ENCODE measurements around the gene ZIC2.

Gene ZIC2

GRCh38 chr13:99987154-99988019 lies 5.8 kb downstream of the ZIC2 start:
- TF ChIP-seq CTCF (IDR thresholded peaks at IDR 0.05; ENCODE audit: low read depth, low read length, missing control alignments), result no peak
- H3K4me3 ChIP-seq (replicated peaks; ENCODE audit: low read depth, low read length), result no peak overlapping the region
- DNase-seq (ENCODE audit: extremely low read depth, low read depth), result no peak

GRCh38 chr13:99988529-99989275 lies 7.1 kb downstream of the ZIC2 start:
- TF ChIP-seq CTCF (IDR thresholded peaks at IDR 0.05; ENCODE audit: low read depth, low read length, missing control alignments), result no peak

GRCh38 chr13:99989276-99990125 lies 7.9 kb downstream of the ZIC2 start:
- H3K4me3 ChIP-seq (replicated peaks; ENCODE audit: low read depth, low read length), result no peak overlapping the region
- no peak for DNase-seq (ENCODE audit: extremely low read depth, low read depth)
- no peak for TF ChIP-seq CTCF (IDR thresholded peaks at IDR 0.05; ENCODE audit: low read depth, low read length, missing control alignments)

More at GRCh38 chr13:99988529-99989275, 7.1 kb downstream of the ZIC2 start:
- H3K4me3 ChIP-seq (replicated peaks; ENCODE audit: low read depth, low read length), result no peak overlapping the region
- DNase-seq (ENCODE audit: extremely low read depth, low read depth), result no peak

- no peak for TF ChIP-seq CTCF (IDR thresholded peaks at IDR 0.05; ENCODE audit: low read depth, low read length, missing control alignments)
- no peak overlapping the region for H3K4me3 ChIP-seq (replicated peaks; ENCODE audit: low read depth, low read length)
- DNase-seq (ENCODE audit: extremely low read depth, low read depth), result no peak
Measured at GRCh38 chr13:99990126-99990977, 8.8 kb downstream of the ZIC2 start.

GRCh38 chr13:99991013-99991827 lies 9.6 kb downstream of the ZIC2 start:
- TF ChIP-seq CTCF (IDR thresholded peaks at IDR 0.05; ENCODE audit: low read depth, low read length, missing control alignments), result no peak
- no peak for DNase-seq (ENCODE audit: extremely low read depth, low read depth)
- no peak overlapping the region for H3K4me3 ChIP-seq (replicated peaks; ENCODE audit: low read depth, low read length)
